D721Med (cell line): ENCODE data around the gene CAMK2N2.

Experiments
- DNase-seq: peaks from one replicate; pipeline ENCODE4 v3.0.0; 2011; ENCODE audit warnings: low spot score; ENCODE audit not compliant: insufficient read length
- FAIRE-seq: peaks from 2 replicates; lab custom pipeline; 2011; peaks lifted over from hg19 to GRCh38; lab: Jason Lieb, UNC
- CTCF ChIP-seq: IDR thresholded peaks from 2 replicates; pipeline ENCODE4 v1.5.1; 2012; ENCODE audit warnings: mild to moderate bottlenecking, control low read depth; ENCODE audit not compliant: insufficient read depth; ENCODE audit errors: missing control alignments

CAMK2N2 gene

GRCh38 chr3:184229394-184230080, 31.8 kb downstream of the CAMK2N2 start, which contains the start of gene VWA5B2:
TSS of gene VWA5B2 (plus strand) at chr3:184229585. CDS start at chr3:184230529, 944 bp downstream.
- DNase-seq (peak; percentile 96), FAIRE-seq (no peak)
- TF ChIP-seq CTCF = no peak

GRCh38 chr3:184228376-184229137, 32.8 kb downstream of the CAMK2N2 start:
- DNase-seq = no peak
- FAIRE-seq = no peak
- TF ChIP-seq CTCF = no peak

GRCh38 chr3:184227481-184227935, 33.8 kb downstream of the CAMK2N2 start:
- no peak for DNase-seq
- peak; percentile 63 for TF ChIP-seq CTCF
- no peak for FAIRE-seq

- FAIRE-seq (no peak), DNase-seq (no peak)
- no peak for TF ChIP-seq CTCF
Observed at GRCh38 chr3:184223946-184224345, 37.4 kb downstream of the CAMK2N2 start.

GRCh38 chr3:184222521-184222920, 38.8 kb downstream of the CAMK2N2 start:
- no peak for TF ChIP-seq CTCF
- DNase-seq (no peak), FAIRE-seq (no peak)

- FAIRE-seq (no peak), DNase-seq (no peak)
- no peak for TF ChIP-seq CTCF
Observed at GRCh38 chr3:184218814-184219213, 42.5 kb downstream of the CAMK2N2 start.
